ENCODE results near the gene PDK1.

Gene PDK1

GRCh38 chr2:172655091-172655837, 99.4 kb downstream of the PDK1 start:
- DNase-seq = no peak

GRCh38 chr2:172655838-172656573, 100.1 kb downstream of the PDK1 start:
- DNase-seq = no peak

Data from cerebellar nuclear complex (tissue), 1 donor.